ENCODE results near the gene SECISBP2.

DNA sequence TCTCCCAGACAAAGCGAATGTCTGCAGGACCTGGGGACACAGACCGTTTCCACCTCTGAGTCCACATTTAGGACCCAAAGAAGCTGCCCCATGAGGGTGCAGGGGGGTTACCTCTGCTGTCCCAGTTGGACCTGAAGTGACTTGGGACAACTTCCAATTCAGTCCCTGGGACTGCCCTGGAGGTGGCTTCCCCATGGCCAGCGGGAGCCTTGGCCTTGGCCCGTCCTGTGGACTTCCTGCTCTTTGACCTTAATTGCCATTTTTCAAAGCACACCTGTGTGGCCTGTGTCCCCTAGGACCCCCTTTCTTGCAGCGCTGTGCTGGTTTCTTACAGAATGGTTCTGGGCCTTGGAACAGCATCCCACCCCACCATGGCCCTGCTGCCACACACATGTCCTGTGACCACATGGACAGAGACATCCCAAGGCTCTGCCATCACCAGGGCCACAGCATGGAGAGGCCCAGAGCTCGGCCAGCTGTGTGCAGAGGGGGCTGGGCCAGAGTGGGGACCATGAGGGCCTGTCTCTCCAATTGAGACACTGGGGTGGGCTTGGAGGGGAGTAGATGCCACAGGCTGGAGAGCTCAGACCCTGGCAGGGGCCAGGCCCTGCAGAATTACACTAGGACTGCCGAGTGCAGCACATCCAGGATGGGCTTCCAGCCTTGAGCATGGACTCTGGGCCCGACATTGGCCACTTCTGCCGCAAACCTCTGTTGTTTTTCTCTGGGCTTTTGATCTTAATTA is 45.8 kb downstream of the SECISBP2 start:
- TF ChIP-seq, protein P1, sequence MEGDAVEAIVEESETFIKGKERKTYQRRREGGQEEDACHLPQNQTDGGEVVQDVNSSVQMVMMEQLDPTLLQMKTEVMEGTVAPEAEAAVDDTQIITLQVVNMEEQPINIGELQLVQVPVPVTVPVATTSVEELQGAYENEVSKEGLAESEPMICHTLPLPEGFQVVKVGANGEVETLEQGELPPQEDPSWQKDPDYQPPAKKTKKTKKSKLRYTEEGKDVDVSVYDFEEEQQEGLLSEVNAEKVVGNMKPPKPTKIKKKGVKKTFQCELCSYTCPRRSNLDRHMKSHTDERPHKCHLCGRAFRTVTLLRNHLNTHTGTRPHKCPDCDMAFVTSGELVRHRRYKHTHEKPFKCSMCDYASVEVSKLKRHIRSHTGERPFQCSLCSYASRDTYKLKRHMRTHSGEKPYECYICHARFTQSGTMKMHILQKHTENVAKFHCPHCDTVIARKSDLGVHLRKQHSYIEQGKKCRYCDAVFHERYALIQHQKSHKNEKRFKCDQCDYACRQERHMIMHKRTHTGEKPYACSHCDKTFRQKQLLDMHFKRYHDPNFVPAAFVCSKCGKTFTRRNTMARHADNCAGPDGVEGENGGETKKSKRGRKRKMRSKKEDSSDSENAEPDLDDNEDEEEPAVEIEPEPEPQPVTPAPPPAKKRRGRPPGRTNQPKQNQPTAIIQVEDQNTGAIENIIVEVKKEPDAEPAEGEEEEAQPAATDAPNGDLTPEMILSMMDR (IDR thresholded peaks at IDR 0.05) = no peak
- TF ChIP-seq POLR2A (IDR thresholded peaks at IDR 0.05) = no peak

All from ovary (tissue), 3 donors.